HepG2 (cell line): ENCODE results near the gene DCAKD. TPM values are rescaled to one million over a fixed set of nuclear protein-coding genes. Genes with fewer than 3 reads are reported as not detected.

Source experiments
- ATAC-seq: fragments of 200-7000 bp; cut with Tn5 transposase; 3 replicates; pipeline ENCODE4 v1.9.1; 2020; ENCODE audit warnings: mild to moderate bottlenecking, moderate library complexity
- BruUV-seq: library from RNA; stranded (reverse); fragments of 400-500 nt; replicated peaks from 2 replicates; lab custom pipeline; 2021; lab: Mats Ljungman, UMichigan
- CTCF ChIA-PET: fragments of 300-600 bp; formaldehyde crosslinking; extraction: SDS; loops from one replicate; lab custom pipeline; 2021; ENCODE audit warnings: low total read pairs, inconsistent platforms, low intra/inter-chr PET ratio; lab: Yijun Ruan, JAX
- POLR2A ChIA-PET: fragments of 350-600 bp; sonication (Branson Sonifier 250); formaldehyde crosslinking; loops from one replicate; lab custom pipeline; 2020; ENCODE audit warnings: antibody characterized with exemption, inconsistent platforms; lab: Yijun Ruan, JAX
- DNase-seq: peaks from one replicate; pipeline ENCODE4 v3.0.0-alpha.2; 2015; ENCODE audit warnings: low spot score
- FAIRE-seq: peaks from 3 replicates; lab custom pipeline; 2011; peaks lifted over from hg19 to GRCh38; lab: Jason Lieb, UNC
- H2AFZ ChIP-seq: one replicate; pipeline ENCODE4 v1.6.1; 2011; ENCODE audit warnings: low read length, inconsistent platforms
- H3K27ac ChIP-seq: fragments of 300-600 bp; 3 replicates; pipeline ENCODE4 v1.8.0; 2011; ENCODE audit warnings: mixed run types, mild to moderate bottlenecking, mixed read lengths, low read length, inconsistent platforms; ENCODE audit not compliant: insufficient read depth; ENCODE audit errors: extremely low read length
- H3K27me3 ChIP-seq, 2 experiments: fragments of 200-600 bp in 1 of 2; 2 replicates in 1 of 2; 3 replicates in 1 of 2; pipeline versions ENCODE4 v1.6.0 to v1.8.0; 2011; ENCODE audit warnings: low read length in 2 of 2, mild to moderate bottlenecking in 2 of 2, moderate library complexity in 2 of 2, inconsistent platforms in 1 of 2; ENCODE audit not compliant: insufficient read depth in 2 of 2, control insufficient read depth in 1 of 2
- H3K36me3 ChIP-seq, 2 experiments: fragments of 200-600 bp in 1 of 2; replicated peaks in 1 of 2; 2 replicates in 1 of 2; 3 replicates in 1 of 2; pipeline versions ENCODE4 v1.5.1 to v1.8.0; 2011; ENCODE audit warnings: low read length in 2 of 2, inconsistent platforms in 1 of 2; ENCODE audit not compliant: insufficient read depth in 2 of 2, control insufficient read depth in 1 of 2
- H3K4me1 ChIP-seq: 2 replicates; pipeline ENCODE4 v1.5.1; 2012; ENCODE audit warnings: low read length, inconsistent platforms; ENCODE audit not compliant: insufficient read depth
- H3K4me2 ChIP-seq: 2 replicates; pipeline ENCODE4 v1.6.0; 2011; ENCODE audit warnings: low read depth, low read length, inconsistent platforms
- H3K4me3 ChIP-seq, 3 experiments: fragments of 200-600 bp in 1 of 3; sonication (generic), shearing (Covaris generic) in 1 of 3; replicated peaks in 1 of 3; 2 replicates each; pipeline ENCODE4 v1.5.1; 2011 to 2016; ENCODE audit warnings: low read length in 3 of 3, inconsistent platforms in 2 of 3, low read depth in 2 of 3, mild to moderate bottlenecking in 2 of 3, control low read depth in 1 of 3, mixed read lengths in 1 of 3; ENCODE audit not compliant: insufficient read depth in 1 of 3
- H3K79me2 ChIP-seq: one replicate; pipeline ENCODE4 v1.6.1; 2011; ENCODE audit warnings: low read length, inconsistent platforms; ENCODE audit not compliant: insufficient read depth
- H3K9ac ChIP-seq: 2 replicates; pipeline ENCODE4 v1.6.0; 2011; ENCODE audit warnings: mild to moderate bottlenecking, low read depth, low read length, inconsistent platforms; ENCODE audit not compliant: insufficient read depth
- H3K9me3 ChIP-seq: 2 replicates; pipeline ENCODE4 v1.5.1; 2012; ENCODE audit warnings: mild to moderate bottlenecking, low read length
- H4K20me1 ChIP-seq: 2 replicates; pipeline ENCODE4 v1.6.0; 2011; ENCODE audit warnings: inconsistent platforms, mild to moderate bottlenecking, low read length, moderate library complexity; ENCODE audit not compliant: insufficient read depth
- CSRNP1 ChIP-seq: sonication (generic); formaldehyde crosslinking; IDR thresholded peaks from 2 replicates; pipeline ENCODE4 v1.8.1; 2023; ENCODE audit warnings: mild to moderate bottlenecking, missing genetic modification reagents
- ELK4 ChIP-seq: sonication (generic); formaldehyde crosslinking; IDR thresholded peaks from 2 replicates; pipeline ENCODE4 v1.9.0; 2021; ENCODE audit warnings: missing genetic modification reagents, borderline replicate concordance
- GATAD2A ChIP-seq: IDR thresholded peaks from 2 replicates; pipeline ENCODE4 v1.6.1; 2016
- HMGXB3 ChIP-seq: sonication (generic); formaldehyde crosslinking; IDR thresholded peaks from 2 replicates; pipeline ENCODE4 v1.4.0; 2020; ENCODE audit warnings: missing genetic modification reagents, borderline replicate concordance
- MEF2D ChIP-seq: sonication (generic); formaldehyde crosslinking; IDR thresholded peaks from 2 replicates; pipeline ENCODE4 v1.5.1; 2020; ENCODE audit warnings: mild to moderate bottlenecking, missing genetic modification reagents
- NCOA2 ChIP-seq: sonication (generic); formaldehyde crosslinking; IDR thresholded peaks from 2 replicates; pipeline ENCODE4 v1.8.0; 2022; ENCODE audit warnings: inconsistent platforms
- NR3C1 ChIP-seq: sonication (generic); formaldehyde crosslinking; IDR thresholded peaks from 2 replicates; pipeline ENCODE4 v1.4.0; 2020; ENCODE audit warnings: missing genetic modification reagents
- PHF5A ChIP-seq: IDR thresholded peaks from one replicate; pipeline ENCODE4 v1.6.1; 2018; ENCODE audit warnings: low read depth, missing genetic modification reagents; ENCODE audit not compliant: unreplicated experiment
- ZNF276 ChIP-seq: sonication (generic); formaldehyde crosslinking; IDR thresholded peaks from 2 replicates; pipeline ENCODE4 v1.4.0; 2020; ENCODE audit warnings: mild to moderate bottlenecking, low read depth, missing genetic modification reagents
- ZNF546 ChIP-seq: sonication (generic); formaldehyde crosslinking; conservative IDR thresholded peaks from 2 replicates; pipeline ENCODE4 v1.8.1; 2023; ENCODE audit warnings: mild to moderate bottlenecking, missing genetic modification reagents
- ZNF615 ChIP-seq: sonication (generic); formaldehyde crosslinking; IDR thresholded peaks from 2 replicates; pipeline ENCODE4 v1.5.0; 2020; ENCODE audit warnings: mild to moderate bottlenecking, missing genetic modification reagents, borderline replicate concordance
- ZNF710 ChIP-seq: sonication (generic); formaldehyde crosslinking; IDR thresholded peaks from 2 replicates; pipeline ENCODE4 v1.5.0; 2020; ENCODE audit warnings: mild to moderate bottlenecking, missing genetic modification reagents, borderline replicate concordance
- ZNF773 ChIP-seq: sonication (generic); formaldehyde crosslinking; IDR thresholded peaks from 2 replicates; pipeline ENCODE4 v1.4.0; 2020; ENCODE audit warnings: missing genetic modification reagents, borderline replicate concordance
- WGBS: methylation state at CpG from one replicate; pipeline ENCODE4 v1.1.6; 2017; ENCODE audit warnings: low lambda C conversion rate; 5-methylcytosine and 5-hydroxymethylcytosine counted together
- in situ Hi-C: cut with HindIII; loops from 2 replicates; pipeline ENCODE4 v1.10.0; 2017; ENCODE audit warnings: low pct_unique_long_range_greater_than_20kb; ENCODE audit not compliant: extremely low pct_ligation_motif_present
- intact Hi-C: fragments of 100-400 bp; cut with micrococcal nuclease; formaldehyde crosslinking; loops from one replicate; pipeline ENCODE4 v1.10.0; 2022; ENCODE audit not compliant: unreplicated experiment
- polyA plus RNA-seq, 8 experiments: library from polyadenylated mRNA; depleted of rRNA in 3 of 8; stranded (reverse) in 7 of 8; unstranded in 1 of 8; fragments of >200 nt; fragmentation: Illumina TruSeq in 4 of 8; extraction: Trizol in 4 of 8; gene quantifications; 2 replicates each; pipeline versions ENCODE4 v1.2.1 to v1.2.3, GENCODE V29; 2011 to 2016; ENCODE audit warnings: low read depth in 4 of 8, missing spikeins in 1 of 8, mixed read lengths in 1 of 8; ENCODE audit not compliant: insufficient read depth in 1 of 8
- total RNA-seq, 5 experiments: library from RNA; depleted of rRNA; stranded (reverse); fragments of >200 nt; fragmentation: Illumina TruSeq; extraction: Trizol; gene quantifications; 2 replicates each; pipeline ENCODE4 v1.2.3, GENCODE V29; 2016; ENCODE audit warnings: low read depth in 1 of 5

DCAKD gene
- total and polyA plus RNA-seq, 2 of the 13 experiments (the other 11 are each of a cell fraction or from before 2014, with no cell fraction given) = 25.9 to 29.2 TPM

- no peaks in the 10 kb centered on the region for H3K9me3 ChIP-seq
- ATAC-seq (no peak), DNase-seq (no peak), FAIRE-seq (no peak)
- CTCF ChIA-PET = no interaction called here
- H3K4me3 ChIP-seq = no peak overlapping the region
- H3K4me2 ChIP-seq = no peak overlapping the region
- 92% methylated on average over 4 of the region's 4 CpGs for WGBS
- POLR2A ChIA-PET = no interaction called here
- in situ Hi-C loops = no loop called here
- H2AFZ ChIP-seq = no peak overlapping the region
- intact Hi-C loops = no loop called here
- H3K79me2 ChIP-seq = peaks cover 16% of the 10 kb centered on the region
- H3K4me1 ChIP-seq = peaks cover 40% of the 10 kb centered on the region
- H3K27ac ChIP-seq = no peak overlapping the region
- no peak overlapping the region for H3K9ac ChIP-seq
- H3K36me3 ChIP-seq = no peaks in the 10 kb centered on the region; a peak in 3 of 5 replicates
- H3K27me3 ChIP-seq = no peaks in the 10 kb centered on the region
- BruUV-seq = no TSS peak
- no peak for TF ChIP-seq MEF2D
- TF ChIP-seq ZNF546 (CRISPR knock-in tag) = no peak
- TF ChIP-seq GATAD2A (CRISPR knock-in tag) = no peak
- TF ChIP-seq PHF5A (CRISPR knock-in tag) = no peak
- TF ChIP-seq ELK4 (CRISPR knock-in tag) = no peak
- no peak for TF ChIP-seq HMGXB3
- TF ChIP-seq NR3C1 (CRISPR knock-in tag) = no peak
- TF ChIP-seq ZNF773 = no peak
- TF ChIP-seq ZNF615 (CRISPR knock-in tag) = no peak
- TF ChIP-seq CSRNP1 = no peak
- no peak for TF ChIP-seq NCOA2 (CRISPR knock-in tag)
- no peak for TF ChIP-seq ZNF276 (CRISPR knock-in tag)
- TF ChIP-seq ZNF710 (CRISPR knock-in tag) = no peak
- no peaks in the 10 kb centered on the region for H4K20me1 ChIP-seq
These were observed 11.0 kb downstream of the DCAKD start for GRCh38 chr17:45040459-45040858.
